A673 (cell line): ENCODE results near the gene WDR20.

Experiments used
- CTCF ChIP-seq: fragments of 300-800, 200-600 bp; sonication (generic); conservative IDR thresholded peaks from 2 replicates; pipeline ENCODE4 v1.5.1; 2017; ENCODE audit warnings: low read depth, mild to moderate bottlenecking, antibody characterized with exemption, low read length, moderate library complexity, mixed read lengths
- EZH2 ChIP-seq: fragments of 200-600 bp; sonication (generic); IDR thresholded peaks from 2 replicates; pipeline ENCODE4 v1.6.1; 2017; ENCODE audit warnings: borderline replicate concordance, low read depth, mild to moderate bottlenecking, mixed read lengths, antibody characterized with exemption, low read length; ENCODE audit not compliant: poor library complexity, severe bottlenecking

GRCh38 chr14:102217399-102217798, 77.7 kb downstream of the WDR20 start:
- TF ChIP-seq CTCF, result no peak
- TF ChIP-seq EZH2, result no peak
